GM21515 (cell line): ENCODE data around the gene SLC22A23.

Source experiments
- ATAC-seq: cut with Tn5 transposase; IDR thresholded peaks from one replicate; pipeline ENCODE4 v1.9.1; 2021; ENCODE audit not compliant: unreplicated experiment

SLC22A23 gene

DNA sequence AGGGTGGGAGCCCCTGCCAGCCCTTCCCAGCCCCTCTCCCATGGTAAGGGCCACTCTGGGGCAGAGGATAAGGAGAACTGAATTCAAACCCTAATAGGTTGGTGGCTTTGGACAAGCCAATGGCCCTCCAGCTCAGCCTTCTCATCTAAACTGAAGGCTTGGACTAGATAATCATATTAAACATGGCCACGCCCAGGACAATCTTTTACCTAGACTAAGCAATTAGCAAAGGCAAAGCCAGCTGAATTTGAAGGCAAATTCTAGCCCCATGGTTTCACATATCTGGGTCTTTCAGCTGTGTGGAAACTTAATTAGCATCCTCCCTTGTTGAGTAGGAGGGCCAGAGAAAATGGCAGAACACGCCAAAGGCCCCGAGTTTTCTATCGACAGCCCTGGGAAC lies 10.7 kb downstream of the SLC22A23 start:
- no peak for ATAC-seq

DNA sequence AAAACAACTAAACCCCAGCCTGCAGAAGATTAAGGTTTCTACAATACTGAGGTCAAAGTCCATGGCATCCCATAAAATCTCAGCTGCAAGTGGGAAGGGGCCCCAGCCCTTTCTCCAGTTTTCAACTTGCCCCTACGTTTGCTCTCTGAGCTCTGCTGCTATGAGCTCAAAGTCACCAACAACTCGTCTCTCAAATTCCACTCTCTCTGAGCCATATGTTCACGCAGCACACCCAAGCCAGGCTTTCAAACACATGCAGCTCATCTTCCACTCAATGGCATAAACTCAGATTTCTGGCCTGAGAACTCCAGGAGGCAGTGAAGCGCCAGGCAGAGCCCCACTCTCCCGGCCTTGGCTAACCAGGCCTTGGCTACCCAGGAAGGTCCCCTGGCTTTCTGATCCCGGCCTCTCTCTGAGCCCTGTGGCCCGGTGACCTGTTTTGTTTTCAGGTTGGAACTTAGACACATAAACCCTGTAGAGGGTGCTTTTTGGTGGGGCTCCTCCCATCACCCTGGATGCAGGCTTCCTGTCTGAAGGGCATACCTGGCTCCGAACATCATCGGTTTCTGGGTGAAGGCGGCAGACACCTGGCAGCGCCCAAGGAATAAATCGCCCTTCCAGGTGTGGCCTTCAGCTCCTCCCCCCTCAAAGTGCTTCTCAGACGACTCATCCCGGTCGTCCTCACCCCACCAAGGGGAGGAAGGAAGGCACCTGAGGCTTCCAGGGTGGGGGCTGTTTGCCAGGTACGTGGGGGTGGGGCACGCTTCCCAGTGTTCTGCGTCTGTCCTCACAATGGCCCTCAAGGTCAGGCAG lies 12.4 kb downstream of the SLC22A23 start:
- no peak for ATAC-seq

- ATAC-seq: no peak
Observed at GRCh38 chr6:3443221-3443515, 13.7 kb downstream of the SLC22A23 start.

GRCh38 chr6:3442431-3443220 lies 14.2 kb downstream of the SLC22A23 start:
- no peak for ATAC-seq

DNA sequence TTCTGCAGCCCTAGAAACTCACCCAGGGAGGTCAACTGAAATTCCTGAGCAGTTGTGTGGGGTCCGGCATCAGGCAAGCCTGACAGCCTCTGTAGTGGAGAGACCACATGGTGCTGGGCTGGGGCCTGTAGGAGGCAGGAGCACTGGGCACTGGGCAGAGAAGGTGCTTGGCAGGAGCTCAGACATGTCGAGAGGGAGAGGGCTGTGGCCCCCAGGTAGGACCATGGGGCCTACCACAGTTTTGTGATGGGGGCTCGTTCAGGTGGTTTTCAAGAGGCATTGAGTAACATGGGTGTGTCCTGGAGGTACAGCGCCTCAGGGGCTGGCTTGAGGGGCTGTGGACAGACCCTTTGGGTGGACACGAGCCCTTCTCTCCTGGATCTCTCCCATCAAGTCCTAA lies 15.9 kb downstream of the SLC22A23 start:
- ATAC-seq: no peak

GRCh38 chr6:3439961-3440360 lies 16.9 kb downstream of the SLC22A23 start:
- no peak for ATAC-seq

DNA sequence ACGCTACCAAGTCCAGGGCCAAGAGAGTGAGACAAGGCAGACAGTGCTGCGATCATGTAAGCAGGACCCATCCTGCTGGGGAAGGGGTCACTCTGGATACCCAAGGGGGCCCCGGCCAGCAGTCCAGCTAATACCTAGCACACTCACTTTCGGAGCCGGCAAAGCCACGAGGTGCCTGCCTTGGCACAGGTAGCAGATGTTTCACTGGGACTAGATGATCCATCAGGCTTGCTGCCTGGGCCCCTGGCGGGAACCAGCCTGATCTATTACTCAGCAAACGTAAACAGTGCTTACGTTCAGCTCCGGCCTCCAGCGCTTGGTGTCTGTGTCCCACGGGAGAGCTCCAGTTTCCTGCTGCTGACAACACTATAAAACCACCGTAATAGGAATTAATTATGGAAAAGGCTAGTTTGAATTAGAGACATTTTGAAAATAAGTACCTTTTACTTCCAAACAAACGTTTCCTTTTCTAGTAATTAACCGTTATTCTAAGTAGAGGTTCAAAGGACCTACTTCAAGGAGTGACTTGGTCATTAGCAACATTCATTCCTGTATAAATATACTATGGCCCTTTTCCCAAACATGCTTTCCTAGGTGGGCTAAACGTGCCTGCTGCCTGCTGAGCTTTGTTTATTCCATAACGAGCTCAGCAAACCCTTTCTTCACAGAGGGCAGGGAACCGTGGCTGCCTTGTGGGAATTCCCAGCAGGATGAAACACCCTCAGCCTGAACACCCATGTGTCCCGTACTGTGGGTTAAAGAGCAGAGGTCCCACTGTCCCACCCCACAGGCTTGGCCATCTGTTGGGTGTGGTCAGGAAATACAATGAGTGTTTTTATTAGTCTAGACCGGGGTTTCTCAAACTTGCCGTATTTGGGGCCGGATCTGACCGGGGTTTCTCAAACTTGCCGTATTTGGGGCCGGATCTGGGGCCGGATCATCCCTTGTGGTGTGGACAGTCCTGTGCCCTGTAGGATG lies 18.4 kb downstream of the SLC22A23 start:
- no peak for ATAC-seq

DNA sequence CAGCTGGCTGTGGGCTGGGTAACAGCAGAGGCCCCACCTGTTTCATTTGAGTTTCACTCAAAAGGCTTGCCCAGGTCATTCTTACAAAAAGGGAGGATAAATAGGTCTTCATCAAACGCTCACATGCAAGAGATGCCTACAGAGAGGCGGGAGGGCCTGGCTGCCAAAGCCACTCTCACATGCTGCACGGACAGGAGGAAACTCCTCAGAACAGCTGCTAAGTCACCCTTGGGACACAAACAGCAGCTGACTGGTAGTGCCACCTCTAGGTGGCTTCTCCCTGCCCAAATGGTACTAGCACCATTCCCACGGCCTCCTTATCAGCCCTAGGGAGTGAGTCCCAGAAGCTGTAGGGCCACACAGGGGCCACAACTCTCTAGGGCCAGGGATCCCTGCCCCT lies 23.8 kb downstream of the SLC22A23 start:
- no peak for ATAC-seq

DNA sequence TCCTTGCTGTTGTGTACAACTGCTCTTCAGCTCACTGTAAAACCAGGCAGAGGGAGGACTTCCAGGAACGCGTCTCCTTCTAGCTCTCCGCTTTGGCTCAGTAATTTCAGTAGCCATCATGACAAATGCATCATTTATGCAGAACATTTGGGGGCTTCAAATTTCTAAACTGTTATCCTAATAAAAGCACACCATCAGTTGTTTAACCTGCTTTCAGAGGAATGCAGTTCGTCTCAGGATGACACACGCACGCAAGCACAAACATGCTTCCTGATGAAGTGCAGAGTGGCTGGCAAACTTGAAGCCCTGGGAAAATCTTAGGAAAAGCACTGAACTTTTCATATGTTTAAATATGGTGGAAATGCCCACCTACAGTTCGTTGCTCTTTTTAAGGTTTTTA lies 24.4 kb downstream of the SLC22A23 start:
- no peak for ATAC-seq

- ATAC-seq: no peak
Observed at GRCh38 chr6:3431994-3432393, 24.9 kb downstream of the SLC22A23 start.

DNA sequence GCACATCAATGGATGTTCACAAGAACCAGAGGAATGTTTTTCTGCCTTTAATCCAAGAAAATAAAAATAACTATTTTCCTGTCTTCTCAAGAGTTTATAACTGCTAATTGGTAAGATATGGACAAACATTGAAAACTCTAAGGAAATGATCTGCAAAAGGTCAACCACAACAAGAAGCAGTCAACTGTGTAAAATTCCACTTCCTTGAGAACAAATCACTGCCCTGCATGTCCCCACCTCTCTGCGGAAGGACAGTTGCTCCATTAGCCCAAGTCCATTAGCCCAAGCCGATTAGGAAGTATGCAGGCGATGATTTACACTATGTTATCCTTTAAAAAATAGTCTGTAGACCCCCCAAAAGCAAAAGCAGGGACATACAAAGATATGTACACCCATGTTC lies 27.6 kb downstream of the SLC22A23 start:
- ATAC-seq: no peak

GRCh38 chr6:3428700-3429099 lies 28.1 kb downstream of the SLC22A23 start:
- ATAC-seq: no peak

DNA sequence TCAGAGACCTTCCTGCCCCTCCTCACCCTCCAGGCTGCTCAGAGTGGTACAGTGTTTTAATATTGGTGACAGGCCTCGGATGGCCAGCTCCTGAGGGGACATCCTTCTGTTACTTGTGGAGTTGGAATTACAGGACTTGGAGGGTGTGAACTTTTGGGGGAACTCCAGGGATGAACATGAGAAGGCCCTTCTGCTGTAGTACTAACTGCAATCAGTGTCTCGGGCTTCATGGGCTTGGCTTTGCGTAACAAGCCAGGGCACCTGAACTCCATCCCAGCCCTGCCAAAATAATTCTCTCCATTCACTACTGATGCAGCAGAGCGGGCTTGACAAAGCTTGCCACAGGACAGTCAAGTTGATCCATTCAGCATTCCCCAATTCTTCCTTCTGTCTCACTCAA lies 28.6 kb downstream of the SLC22A23 start:
- no peak for ATAC-seq

DNA sequence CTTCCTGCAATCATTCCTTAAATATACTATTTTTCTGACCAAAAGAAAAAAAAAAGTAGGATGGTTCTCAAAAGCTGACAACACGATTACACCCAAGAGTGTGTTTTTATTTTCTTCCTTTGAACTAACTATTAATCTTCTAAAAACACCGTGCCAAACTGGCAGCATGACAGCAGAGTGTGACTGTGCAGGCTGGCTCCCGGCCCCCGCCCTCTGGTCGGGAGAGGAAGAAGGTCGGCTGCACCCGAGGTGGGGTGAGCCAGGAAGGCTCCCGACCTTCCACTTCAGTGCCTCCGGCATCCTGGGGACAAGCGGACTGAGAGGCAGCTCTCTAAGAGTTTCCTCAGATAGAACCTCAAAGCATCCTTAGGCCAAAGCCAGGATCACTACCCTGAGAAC lies 29.2 kb downstream of the SLC22A23 start:
- no peak for ATAC-seq

- no peak for ATAC-seq
Observed at GRCh38 chr6:3426927-3427686, 29.7 kb downstream of the SLC22A23 start.

GRCh38 chr6:3426091-3426926 lies 30.5 kb downstream of the SLC22A23 start:
- no peak for ATAC-seq

DNA sequence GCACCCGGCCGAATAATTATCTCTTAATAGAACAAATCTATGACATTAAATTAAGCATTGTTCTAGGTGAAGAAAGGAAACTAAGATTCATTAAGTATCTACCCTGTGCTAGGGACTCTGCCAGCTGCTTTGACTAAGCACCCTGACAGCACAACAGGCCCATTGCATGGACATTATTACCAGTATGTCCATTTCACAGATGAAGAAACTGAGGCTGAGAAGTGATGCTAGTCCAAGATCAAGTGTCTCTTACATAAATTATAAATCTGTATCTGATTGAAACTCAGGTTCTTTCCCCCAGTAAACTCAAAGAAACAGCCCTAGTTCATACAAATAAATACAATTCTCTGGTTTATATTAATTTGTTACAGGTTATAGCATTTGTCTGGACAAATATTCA lies 31.3 kb downstream of the SLC22A23 start:
- no peak for ATAC-seq

DNA sequence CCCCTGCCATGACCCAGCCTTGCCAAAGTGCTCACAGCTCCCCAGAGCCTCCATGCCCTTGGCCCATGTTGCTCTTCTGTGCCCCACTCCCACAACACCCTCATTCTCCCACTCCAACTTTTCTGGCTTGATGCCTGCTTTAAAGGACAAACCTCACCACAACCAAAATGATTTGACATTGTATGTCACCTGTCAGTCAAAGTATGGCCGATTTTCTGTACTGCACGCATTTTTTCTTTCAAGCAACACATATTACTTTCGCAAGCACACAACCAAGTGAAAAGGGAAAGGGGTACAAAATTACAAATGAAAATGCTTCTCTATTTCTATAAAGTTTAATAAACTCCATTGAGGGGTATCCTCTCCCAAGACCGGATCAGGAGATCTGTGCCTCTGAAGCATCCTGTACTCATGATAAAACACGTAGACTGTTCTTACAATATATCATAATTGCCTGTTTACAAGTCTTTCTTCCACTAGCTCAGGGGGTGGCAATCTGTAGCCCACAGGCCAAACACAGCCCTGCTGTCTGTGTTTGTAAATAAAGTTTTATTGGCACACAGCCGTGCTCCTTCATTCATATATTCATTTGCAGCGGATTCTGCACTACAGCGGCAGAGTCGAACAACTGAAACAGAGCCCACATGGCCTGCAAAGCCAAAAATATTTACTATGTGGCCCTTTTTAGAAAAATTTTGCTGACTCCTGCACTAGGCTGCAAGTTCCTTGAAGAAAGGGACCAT lies 32.5 kb downstream of the SLC22A23 start:
- no peak for ATAC-seq
